HepG2 (cell line): Measurements from ENCODE around the gene RHBDL1. TPM values are rescaled to one million over a fixed set of nuclear protein-coding genes. Genes with fewer than 3 reads are reported as not detected.

Experiments used
- JARID2 ChIP-seq: sonication (generic); formaldehyde crosslinking; IDR thresholded peaks from 2 replicates; pipeline ENCODE4 v1.8.1; 2023; ENCODE audit warnings: missing genetic modification reagents, inconsistent platforms; ENCODE audit not compliant: insufficient replicate concordance
- MYC ChIP-seq: sonication (generic); formaldehyde crosslinking; IDR thresholded peaks from 2 replicates; pipeline ENCODE4 v1.9.0; 2021; ENCODE audit warnings: missing genetic modification reagents, borderline replicate concordance
- NR2C2 ChIP-seq: sonication (generic); formaldehyde crosslinking; IDR thresholded peaks from 2 replicates; pipeline ENCODE4 v1.4.0; 2020; ENCODE audit warnings: missing genetic modification reagents, mild to moderate bottlenecking, moderate library complexity, borderline replicate concordance
- POLR2G ChIP-seq: fragments of 200-400 bp; formaldehyde crosslinking; IDR thresholded peaks from 2 replicates; pipeline ENCODE4 v1.6.1; 2018; ENCODE audit warnings: mild to moderate bottlenecking, low read depth, low read length, moderate library complexity
- RAD21 ChIP-seq: fragments of 450-650 bp; formaldehyde crosslinking; IDR thresholded peaks from 2 replicates; pipeline ENCODE4 v1.5.0; 2020; ENCODE audit warnings: mild to moderate bottlenecking
- ZBTB38 ChIP-seq: sonication (generic); formaldehyde crosslinking; IDR thresholded peaks from 2 replicates; pipeline ENCODE4 v1.5.1; 2020; ENCODE audit warnings: mild to moderate bottlenecking, missing genetic modification reagents
- ZNF788 ChIP-seq: sonication (generic); formaldehyde crosslinking; IDR thresholded peaks from 2 replicates; pipeline ENCODE4 v1.5.0; 2020; ENCODE audit warnings: mild to moderate bottlenecking, missing genetic modification reagents, borderline replicate concordance
- polyA plus RNA-seq, 8 experiments: library from polyadenylated mRNA; depleted of rRNA in 3 of 8; stranded (reverse) in 7 of 8; unstranded in 1 of 8; fragments of >200 nt; fragmentation: Illumina TruSeq in 4 of 8; extraction: Trizol in 4 of 8; gene quantifications; 2 replicates each; pipeline versions ENCODE4 v1.2.1 to v1.2.3, GENCODE V29; 2011 to 2016; ENCODE audit warnings: low read depth in 4 of 8, missing spikeins in 1 of 8, mixed read lengths in 1 of 8; ENCODE audit not compliant: insufficient read depth in 1 of 8
- total RNA-seq, 5 experiments: library from RNA; depleted of rRNA; stranded (reverse); fragments of >200 nt; fragmentation: Illumina TruSeq; extraction: Trizol; gene quantifications; 2 replicates each; pipeline ENCODE4 v1.2.3, GENCODE V29; 2016; ENCODE audit warnings: low read depth in 1 of 5
- TF ChIP-seq, protein P1 (sequence below): sonication (generic); formaldehyde crosslinking; IDR thresholded peaks from 2 replicates; pipeline ENCODE4 v1.5.1; 2020; ENCODE audit warnings: mild to moderate bottlenecking, missing genetic modification reagents, moderate library complexity
- TF ChIP-seq, protein P2 (sequence below): sonication (generic); formaldehyde crosslinking; IDR thresholded peaks from 2 replicates; pipeline ENCODE4 v1.5.0; 2020; ENCODE audit warnings: missing genetic modification reagents, mild to moderate bottlenecking, borderline replicate concordance
- TF ChIP-seq, protein P3 (sequence below): sonication (generic); formaldehyde crosslinking; IDR thresholded peaks from 2 replicates; pipeline ENCODE4 v1.5.1; 2020; ENCODE audit warnings: missing genetic modification reagents, mild to moderate bottlenecking, borderline replicate concordance
- TF ChIP-seq, protein P4 (sequence below): sonication (generic); formaldehyde crosslinking; IDR thresholded peaks from 2 replicates; pipeline ENCODE4 v1.4.0; 2020; ENCODE audit warnings: missing genetic modification reagents

Gene RHBDL1
- total and polyA plus RNA-seq, 2 of the 13 experiments (the other 11 are each of a cell fraction or from before 2014, with no cell fraction given): 1.8 to 3.8 TPM

DNA sequence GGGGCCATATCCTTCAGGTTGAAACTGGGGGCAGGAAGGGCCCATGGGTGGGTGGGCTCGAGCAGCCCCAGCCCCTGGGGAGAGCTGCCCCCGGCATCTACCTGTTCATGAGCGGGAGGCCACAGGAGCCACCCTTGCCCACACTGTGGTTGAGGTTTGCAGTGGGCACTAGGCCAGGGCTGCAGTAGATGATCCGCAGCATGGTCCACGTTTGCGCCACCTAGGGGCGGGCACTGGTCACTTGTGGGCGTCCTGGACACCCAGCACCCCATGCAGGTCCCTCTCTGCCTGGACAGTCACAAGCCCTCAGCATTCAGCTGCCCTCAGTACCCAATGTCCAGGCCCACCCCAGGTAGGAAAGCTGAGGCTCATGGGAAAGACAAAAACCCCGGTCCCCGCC, 10.5 kb downstream of the RHBDL1 start (continued):
- TF ChIP-seq POLR2G: 0 out of 2 replicates have a peak, but pooled peaks have one; percentile 16
- TF ChIP-seq, protein P1, sequence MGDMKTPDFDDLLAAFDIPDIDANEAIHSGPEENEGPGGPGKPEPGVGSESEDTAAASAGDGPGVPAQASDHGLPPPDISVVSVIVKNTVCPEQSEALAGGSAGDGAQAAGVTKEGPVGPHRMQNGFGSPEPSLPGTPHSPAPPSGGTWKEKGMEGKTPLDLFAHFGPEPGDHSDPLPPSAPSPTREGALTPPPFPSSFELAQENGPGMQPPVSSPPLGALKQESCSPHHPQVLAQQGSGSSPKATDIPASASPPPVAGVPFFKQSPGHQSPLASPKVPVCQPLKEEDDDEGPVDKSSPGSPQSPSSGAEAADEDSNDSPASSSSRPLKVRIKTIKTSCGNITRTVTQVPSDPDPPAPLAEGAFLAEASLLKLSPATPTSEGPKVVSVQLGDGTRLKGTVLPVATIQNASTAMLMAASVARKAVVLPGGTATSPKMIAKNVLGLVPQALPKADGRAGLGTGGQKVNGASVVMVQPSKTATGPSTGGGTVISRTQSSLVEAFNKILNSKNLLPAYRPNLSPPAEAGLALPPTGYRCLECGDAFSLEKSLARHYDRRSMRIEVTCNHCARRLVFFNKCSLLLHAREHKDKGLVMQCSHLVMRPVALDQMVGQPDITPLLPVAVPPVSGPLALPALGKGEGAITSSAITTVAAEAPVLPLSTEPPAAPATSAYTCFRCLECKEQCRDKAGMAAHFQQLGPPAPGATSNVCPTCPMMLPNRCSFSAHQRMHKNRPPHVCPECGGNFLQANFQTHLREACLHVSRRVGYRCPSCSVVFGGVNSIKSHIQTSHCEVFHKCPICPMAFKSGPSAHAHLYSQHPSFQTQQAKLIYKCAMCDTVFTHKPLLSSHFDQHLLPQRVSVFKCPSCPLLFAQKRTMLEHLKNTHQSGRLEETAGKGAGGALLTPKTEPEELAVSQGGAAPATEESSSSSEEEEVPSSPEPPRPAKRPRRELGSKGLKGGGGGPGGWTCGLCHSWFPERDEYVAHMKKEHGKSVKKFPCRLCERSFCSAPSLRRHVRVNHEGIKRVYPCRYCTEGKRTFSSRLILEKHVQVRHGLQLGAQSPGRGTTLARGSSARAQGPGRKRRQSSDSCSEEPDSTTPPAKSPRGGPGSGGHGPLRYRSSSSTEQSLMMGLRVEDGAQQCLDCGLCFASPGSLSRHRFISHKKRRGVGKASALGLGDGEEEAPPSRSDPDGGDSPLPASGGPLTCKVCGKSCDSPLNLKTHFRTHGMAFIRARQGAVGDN (CRISPR knock-in tag): 0 out of 2 replicates have a peak, but pooled peaks have one; percentile 28
- peak; percentile 20; the same call in 1 of the 2 replicates for TF ChIP-seq ZNF788 (CRISPR knock-in tag)
- TF ChIP-seq, protein P2, sequence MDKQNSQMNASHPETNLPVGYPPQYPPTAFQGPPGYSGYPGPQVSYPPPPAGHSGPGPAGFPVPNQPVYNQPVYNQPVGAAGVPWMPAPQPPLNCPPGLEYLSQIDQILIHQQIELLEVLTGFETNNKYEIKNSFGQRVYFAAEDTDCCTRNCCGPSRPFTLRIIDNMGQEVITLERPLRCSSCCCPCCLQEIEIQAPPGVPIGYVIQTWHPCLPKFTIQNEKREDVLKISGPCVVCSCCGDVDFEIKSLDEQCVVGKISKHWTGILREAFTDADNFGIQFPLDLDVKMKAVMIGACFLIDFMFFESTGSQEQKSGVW: no peak
- no peak for TF ChIP-seq JARID2 (CRISPR knock-in tag)
- TF ChIP-seq MYC (CRISPR knock-in tag): peak; percentile 42; the same call in 1 of the 2 replicates
- no peak for TF ChIP-seq NR2C2
- TF ChIP-seq ZBTB38 (CRISPR knock-in tag): 0 out of 2 replicates have a peak, but pooled peaks have one; percentile 30
- TF ChIP-seq RAD21 (CRISPR knock-in tag): 0 out of 2 replicates have a peak, but pooled peaks have one; percentile 12
- TF ChIP-seq, protein P3, sequence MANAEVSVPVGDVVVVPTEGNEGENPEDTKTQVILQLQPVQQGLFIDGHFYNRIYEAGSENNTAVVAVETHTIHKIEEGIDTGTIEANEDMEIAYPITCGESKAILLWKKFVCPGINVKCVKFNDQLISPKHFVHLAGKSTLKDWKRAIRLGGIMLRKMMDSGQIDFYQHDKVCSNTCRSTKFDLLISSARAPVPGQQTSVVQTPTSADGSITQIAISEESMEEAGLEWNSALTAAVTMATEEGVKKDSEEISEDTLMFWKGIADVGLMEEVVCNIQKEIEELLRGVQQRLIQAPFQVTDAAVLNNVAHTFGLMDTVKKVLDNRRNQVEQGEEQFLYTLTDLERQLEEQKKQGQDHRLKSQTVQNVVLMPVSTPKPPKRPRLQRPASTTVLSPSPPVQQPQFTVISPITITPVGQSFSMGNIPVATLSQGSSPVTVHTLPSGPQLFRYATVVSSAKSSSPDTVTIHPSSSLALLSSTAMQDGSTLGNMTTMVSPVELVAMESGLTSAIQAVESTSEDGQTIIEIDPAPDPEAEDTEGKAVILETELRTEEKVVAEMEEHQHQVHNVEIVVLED (CRISPR knock-in tag): no peak
- TF ChIP-seq, protein P4, sequence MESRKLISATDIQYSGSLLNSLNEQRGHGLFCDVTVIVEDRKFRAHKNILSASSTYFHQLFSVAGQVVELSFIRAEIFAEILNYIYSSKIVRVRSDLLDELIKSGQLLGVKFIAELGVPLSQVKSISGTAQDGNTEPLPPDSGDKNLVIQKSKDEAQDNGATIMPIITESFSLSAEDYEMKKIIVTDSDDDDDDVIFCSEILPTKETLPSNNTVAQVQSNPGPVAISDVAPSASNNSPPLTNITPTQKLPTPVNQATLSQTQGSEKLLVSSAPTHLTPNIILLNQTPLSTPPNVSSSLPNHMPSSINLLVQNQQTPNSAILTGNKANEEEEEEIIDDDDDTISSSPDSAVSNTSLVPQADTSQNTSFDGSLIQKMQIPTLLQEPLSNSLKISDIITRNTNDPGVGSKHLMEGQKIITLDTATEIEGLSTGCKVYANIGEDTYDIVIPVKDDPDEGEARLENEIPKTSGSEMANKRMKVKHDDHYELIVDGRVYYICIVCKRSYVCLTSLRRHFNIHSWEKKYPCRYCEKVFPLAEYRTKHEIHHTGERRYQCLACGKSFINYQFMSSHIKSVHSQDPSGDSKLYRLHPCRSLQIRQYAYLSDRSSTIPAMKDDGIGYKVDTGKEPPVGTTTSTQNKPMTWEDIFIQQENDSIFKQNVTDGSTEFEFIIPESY: peak; percentile 46; the same call in 1 of the 2 replicates
- TF ChIP-seq, all 625 proteins: peak for 15
